ENCODE measurements around the gene C16orf54.
"Not testable (repeated sequence)": the region's sequence is repeated elsewhere in the genome, so short reads cannot be mapped to it uniquely, and the experiment has no call there.

C16orf54 gene

GRCh38 chr16:29707160-29707559 lies 38.6 kb downstream of the C16orf54 start:
- not testable (repeated sequence) for DNase-seq

- no peak for DNase-seq
Measured at GRCh38 chr16:29705030-29705429, 40.8 kb downstream of the C16orf54 start.

- DNase-seq: no peak
Measured at GRCh38 chr16:29702269-29702668, 43.5 kb downstream of the C16orf54 start.

- no peak for DNase-seq
Measured at GRCh38 chr16:29701214-29701555, 44.6 kb downstream of the C16orf54 start.

- peak; percentile 75 to 77 for DNase-seq
Measured at GRCh38 chr16:29700253-29700987, 45.4 kb downstream of the C16orf54 start.

- no peak for DNase-seq
Measured at GRCh38 chr16:29699324-29700219, 46.2 kb downstream of the C16orf54 start.

- no peak for DNase-seq
Measured at GRCh38 chr16:29698484-29699323, 47.1 kb downstream of the C16orf54 start.

- DNase-seq: no peak
Measured at GRCh38 chr16:29698042-29698441, 47.7 kb downstream of the C16orf54 start.

GRCh38 chr16:29697391-29697790 lies 48.4 kb downstream of the C16orf54 start:
- no peak for DNase-seq

GRCh38 chr16:29696881-29697331 lies 48.9 kb downstream of the C16orf54 start:
- no peak for DNase-seq

- DNase-seq: not testable (repeated sequence)
Measured at GRCh38 chr16:29695675-29696074, 50.1 kb downstream of the C16orf54 start.

- no peak for DNase-seq
Measured at GRCh38 chr16:29694384-29695195, 51.2 kb downstream of the C16orf54 start.

GRCh38 chr16:29692606-29693005 lies 53.2 kb downstream of the C16orf54 start:
- DNase-seq: not testable (repeated sequence)
